K562 (cell line): Measurements from ENCODE around the gene ADGRB3. TPM values are rescaled to one million over a fixed set of nuclear protein-coding genes. Genes with fewer than 3 reads are reported as not detected.
A peak's percentile ranks its signal among the peaks of the same experiment; 100 is the strongest.

ENCODE experiments used
- ARID1B ChIP-seq: fragments of 450-650 bp; IDR thresholded peaks from 2 replicates; pipeline ENCODE4 v1.6.1; 2016; ENCODE audit warnings: antibody characterized with exemption, mild to moderate bottlenecking, inconsistent platforms
- CBFA2T2 ChIP-seq: fragments of 450-650 bp; conservative IDR thresholded peaks from 2 replicates; pipeline ENCODE4 v1.6.1; 2017; ENCODE audit warnings: mild to moderate bottlenecking
- CBFA2T3 ChIP-seq: fragments of 450-650 bp; IDR thresholded peaks from 2 replicates; pipeline ENCODE4 v1.6.1; 2017
- DACH1 ChIP-seq: fragments of 450-650 bp; IDR thresholded peaks from 2 replicates; pipeline ENCODE4 v1.6.1; 2018; ENCODE audit not compliant: partially characterized antibody
- ELF1 ChIP-seq: fragments of 200-800 bp; sonication (Bioruptor generic); IDR thresholded peaks from 2 replicates; pipeline ENCODE4 v1.6.1; 2016; ENCODE audit warnings: missing genetic modification characterization, missing compliant biosample characterization
- ETV6 ChIP-seq, 3 experiments: fragments of 150-350 bp in 1 of 3; sonication (generic) in 1 of 3; formaldehyde crosslinking in 1 of 3; IDR thresholded peaks; 2 replicates each; pipeline versions ENCODE4 v1.6.1 to v1.8.0; 2014 to 2022; ENCODE audit warnings: borderline replicate concordance in 2 of 3, low read depth in 2 of 3, antibody characterized with exemption in 1 of 3, low read length in 1 of 3, mild to moderate bottlenecking in 1 of 3, missing genetic modification reagents in 1 of 3
- HDAC6 ChIP-seq: IDR thresholded peaks from 2 replicates; pipeline ENCODE4 v1.6.1; 2012; ENCODE audit warnings: low read depth, mild to moderate bottlenecking, control low read depth, inconsistent platforms, low read length, moderate library complexity
- KDM1A ChIP-seq, 2 experiments: fragments of 450-650 bp; IDR thresholded peaks; 2 replicates each; pipeline ENCODE4 v1.6.1; 2016; ENCODE audit warnings: mild to moderate bottlenecking in 2 of 2
- NKRF ChIP-seq: fragments of 450-650 bp; IDR thresholded peaks from 2 replicates; pipeline ENCODE4 v1.6.1; 2016; ENCODE audit warnings: borderline replicate concordance
- PHB ChIP-seq: fragments of 250-450 bp; sonication (Bioruptor Pico); IDR thresholded peaks from 2 replicates; pipeline ENCODE4 v1.5.0; 2021
- PML ChIP-seq: IDR thresholded peaks from 2 replicates; pipeline ENCODE4 v1.6.1; 2012; ENCODE audit warnings: low read length, inconsistent platforms
- RCOR1 ChIP-seq, 2 experiments: IDR thresholded peaks; 2 replicates each; pipeline ENCODE4 v1.6.1; 2012; ENCODE audit warnings: low read depth in 2 of 2, low read length in 2 of 2, borderline replicate concordance in 1 of 2, improper control_type of control experiment in 1 of 2
- SRSF3 ChIP-seq: fragments of 200-400 bp; formaldehyde crosslinking; IDR thresholded peaks from 2 replicates; pipeline ENCODE4 v1.6.1; 2016; ENCODE audit warnings: mild to moderate bottlenecking, low read length, moderate library complexity; ENCODE audit not compliant: insufficient read depth
- TEAD1 ChIP-seq, 2 experiments: fragments of 450-650 bp in 1 of 2; sonication (generic) in 1 of 2; formaldehyde crosslinking; IDR thresholded peaks; 2 replicates each; pipeline versions ENCODE4 v1.4.0 to v1.8.0; 2020 to 2022; ENCODE audit warnings: mild to moderate bottlenecking in 2 of 2, missing genetic modification reagents in 1 of 2
- ZFP1 ChIP-seq: fragments of 450-650 bp; formaldehyde crosslinking; IDR thresholded peaks from 2 replicates; pipeline ENCODE4 v1.4.0; 2020; ENCODE audit warnings: mild to moderate bottlenecking, mixed read lengths
- polyA plus RNA-seq, 8 experiments: library from polyadenylated mRNA; depleted of rRNA in 4 of 8; stranded (reverse) in 5 of 8; unstranded in 3 of 8; fragments of >200 nt; fragmentation: Nextera tagmentation in 2 of 8; fragmentation: Illumina TruSeq in 1 of 8; extraction: Ambion mirVana in 2 of 8; extraction: Trizol in 1 of 8; gene quantifications; 2 replicates each; pipeline versions ENCODE4 v1.2.1 to v1.2.3, GENCODE V29; 2011 to 2014; ENCODE audit warnings: inconsistent platforms in 1 of 8, missing spikeins in 1 of 8
- total RNA-seq, 7 experiments: library from RNA; depleted of rRNA in 6 of 7; stranded (reverse); fragments of >200 nt in 6 of 7; fragmentation: Illumina TruSeq in 2 of 7; extraction: Trizol in 2 of 7; gene quantifications; 2 replicates each; pipeline versions ENCODE4 v1.2.1 to v1.2.3, GENCODE V29; 2011 to 2021; ENCODE audit warnings: low replicate concordance in 1 of 7

ADGRB3 gene
- total and polyA plus RNA-seq, 9 of the 15 experiments (the other 6 are each of a cell fraction or from before 2014, with no cell fraction given), result 0.90 to 7.8 (median 2.4) TPM

- TF ChIP-seq SRSF3 (no peak), ELF1 (tag) (no peak), PML (peak; percentile 22; the same call in 1 of the 2 replicates), ZFP1 (CRISPR knock-in tag) (no peak), HDAC6 (no peak), ETV6 (IDR thresholded peaks at IDR 0.05; ENCODE audit: borderline replicate concordance in 1 of 2, low read depth in 2 of 2, low read length in 1 of 2) (no peak), ETV6 (CRISPR knock-in tag; IDR thresholded peaks at IDR 0.05; ENCODE audit: borderline replicate concordance) (no peak), CBFA2T3 (peak; percentile 85), CBFA2T2 (peak; percentile 67), PHB (CRISPR knock-in tag) (no peak), TEAD1 (CRISPR knock-in tag; IDR thresholded peaks at IDR 0.05) (no peak), KDM1A (IDR thresholded peaks at IDR 0.05) (peak; percentile 94 to 95), NKRF (no peak), DACH1 (peak; percentile 12), RCOR1 (IDR thresholded peaks at IDR 0.05; ENCODE audit: borderline replicate concordance in 1 of 2, low read depth in 2 of 2, low read length in 2 of 2) (peak in 1 of 2 experiments; percentile 86; a peak in 2 of 4 replicates), ARID1B (peak; percentile 37)
Observed at GRCh38 chr6:68722891-68723527, 87.9 kb downstream of the ADGRB3 start (continued).
